ENCODE data around the gene RINL.
"Not testable (repeated sequence)": the region's sequence is repeated elsewhere in the genome, so short reads cannot be mapped to it uniquely, and the experiment has no call there.

The RINL gene

DNA sequence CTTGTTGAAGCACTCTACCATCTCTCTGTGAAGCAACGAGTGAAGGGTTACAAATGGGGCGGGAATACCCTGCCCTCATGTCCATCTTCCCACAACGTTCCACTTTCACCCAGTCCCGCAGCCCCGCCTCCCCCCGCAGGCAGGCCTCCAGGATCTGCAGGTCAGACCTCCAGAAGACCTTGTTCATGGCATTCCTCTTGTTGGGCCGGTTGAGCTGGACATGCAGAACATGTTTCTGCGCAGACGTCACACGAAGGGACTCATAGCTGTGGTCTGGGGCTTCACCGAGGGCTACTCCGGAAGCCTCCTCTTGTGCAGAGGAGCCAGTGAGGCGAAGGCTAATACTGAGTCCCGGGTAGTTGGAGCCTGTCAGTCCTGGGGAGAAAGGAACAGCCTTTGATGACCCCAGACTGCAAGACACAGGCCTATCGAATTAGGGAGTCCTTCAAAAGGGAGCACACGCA is 46.9 kb downstream of the RINL start:
- DNase-seq: peak; percentile 42

DNA sequence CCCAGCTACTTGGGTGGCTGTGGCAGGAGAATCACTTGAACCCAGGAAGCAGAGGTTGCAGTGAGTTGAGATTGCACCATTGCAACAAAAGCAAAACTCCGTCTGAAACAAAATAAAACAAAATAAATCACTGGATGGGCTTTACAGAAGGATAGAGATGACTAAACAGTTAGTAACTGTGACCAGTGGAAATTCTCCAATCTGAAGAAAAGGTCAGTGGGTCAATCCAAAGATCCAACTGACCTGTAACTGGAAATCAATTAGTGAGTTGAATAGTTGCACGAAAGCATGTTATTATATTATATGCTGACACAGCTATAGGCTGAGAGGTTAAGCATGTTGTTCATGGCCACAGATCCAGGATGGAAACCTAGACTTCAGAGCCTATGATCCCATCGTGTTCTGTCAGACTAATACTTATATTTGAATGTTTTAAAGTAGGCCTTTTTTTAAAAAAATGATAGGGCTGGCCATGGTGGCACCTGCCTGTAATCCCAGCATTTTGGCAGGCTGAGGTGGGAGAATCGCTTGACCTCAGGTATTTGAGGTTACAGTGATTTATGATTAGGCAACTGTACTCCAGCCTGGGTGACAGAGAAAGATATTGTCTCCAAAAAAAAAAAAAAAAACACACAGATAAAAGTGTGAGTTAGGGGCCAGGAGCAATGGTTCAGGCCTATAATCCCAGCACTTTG is 47.9 kb downstream of the RINL start:
- DNase-seq: no peak

- not testable (repeated sequence) for DNase-seq
Observed at GRCh38 chr19:38829203-38829602, 48.9 kb downstream of the RINL start.

DNA sequence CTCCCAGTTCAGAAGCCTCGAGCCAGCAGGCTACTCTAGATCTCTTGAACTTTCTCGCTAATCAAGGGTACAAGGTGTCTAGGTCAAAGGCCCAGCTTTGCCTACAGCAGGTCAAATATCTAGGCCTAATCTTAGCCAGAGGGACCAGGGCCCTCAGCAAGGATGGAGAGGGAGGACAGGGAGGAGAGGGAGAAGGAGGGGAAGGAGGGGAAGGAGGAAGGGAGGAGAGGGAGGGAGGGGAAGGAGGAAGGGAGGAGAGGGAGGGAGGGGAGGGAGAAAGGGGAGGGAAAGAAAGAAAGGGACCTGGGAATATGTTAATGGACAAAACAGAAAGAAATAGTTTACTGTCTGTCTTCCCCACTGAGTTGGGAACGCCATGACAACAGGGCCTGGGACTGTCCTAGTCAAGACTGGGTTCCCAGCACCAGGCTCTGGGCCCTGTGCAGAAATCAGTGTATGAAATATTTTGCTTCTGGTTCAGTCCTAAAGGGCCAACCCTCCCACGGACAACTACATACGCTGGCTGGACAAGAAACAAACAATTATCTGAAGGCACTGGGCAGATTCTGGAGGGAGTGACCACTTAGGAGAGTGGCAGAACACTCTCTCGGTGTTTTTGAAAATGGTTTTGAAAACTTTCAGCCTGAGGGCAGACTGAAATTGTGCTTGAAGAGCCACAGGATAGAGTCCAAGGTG is 51.1 kb downstream of the RINL start:
- no peak for DNase-seq

DNA sequence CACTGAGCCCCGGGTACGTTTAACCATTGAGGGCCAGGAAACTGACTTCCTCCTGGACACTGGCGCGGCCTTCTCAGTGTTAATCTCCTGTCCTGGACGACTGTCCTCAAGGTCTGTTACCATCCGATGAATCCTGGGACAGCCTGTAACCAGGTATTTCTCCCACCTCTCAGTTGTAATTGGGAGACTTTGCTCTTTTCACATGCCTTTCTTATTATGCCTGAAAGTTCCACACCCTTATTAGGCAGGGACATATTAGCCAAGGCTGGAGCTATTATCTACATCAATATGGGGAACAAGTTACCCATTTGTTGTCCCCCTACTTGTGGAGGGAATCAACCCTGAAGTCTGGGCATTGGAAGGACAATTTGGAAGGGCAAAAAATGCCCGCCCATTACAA is 52.1 kb downstream of the RINL start:
- not testable (repeated sequence) for DNase-seq

- not testable (repeated sequence) for DNase-seq
Observed at GRCh38 chr19:38821230-38821825, 56.7 kb downstream of the RINL start.

DNA sequence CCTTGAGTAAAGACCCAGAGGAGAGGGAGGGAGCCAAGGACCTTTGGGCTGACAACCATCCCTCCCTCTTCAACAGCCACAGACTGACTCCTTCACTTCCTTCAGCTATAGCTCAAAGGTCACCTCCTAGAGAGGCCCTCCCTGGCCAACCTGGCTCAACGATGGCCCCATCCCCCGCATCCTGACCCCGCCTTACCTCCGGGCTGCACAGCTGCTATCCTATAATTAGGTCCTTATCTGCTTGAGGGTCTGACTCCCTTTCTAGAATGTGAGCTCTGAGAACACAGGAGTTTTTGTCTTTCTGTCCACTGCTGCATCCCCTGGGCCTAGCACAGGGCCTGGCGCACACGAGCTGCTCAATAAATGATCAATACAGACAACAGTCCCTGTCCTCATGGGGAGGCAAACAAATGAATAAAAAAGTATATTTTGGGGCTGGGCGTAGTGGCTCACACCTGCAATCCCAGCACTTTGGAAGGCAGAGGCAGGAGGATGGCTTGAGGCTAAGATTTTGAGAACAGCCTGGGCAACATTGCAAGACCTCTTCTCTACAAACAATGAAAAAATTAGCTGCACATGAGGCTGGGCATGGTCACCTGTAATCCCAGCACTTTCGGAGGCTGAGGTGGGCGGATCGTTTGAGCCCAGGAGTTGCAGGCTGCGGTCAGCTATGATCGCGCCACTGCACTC is 58.7 kb downstream of the RINL start:
- DNase-seq: no peak

Measured in NCI-H2029 treated with DMSO at 0.1 percent for 48 hours (cell line).